Transverse colon (tissue), 4 donors: ENCODE results near the gene MAPK1.

Source experiments
- EP300 ChIP-seq: sonication (generic); formaldehyde crosslinking; IDR thresholded peaks from one replicate; pipeline ENCODE4 v1.6.1; 2017; ENCODE audit warnings: antibody characterized with exemption, low read depth
- POLR2A ChIP-seq: fragments of 450-650 bp; IDR thresholded peaks from one replicate; pipeline ENCODE4 v1.6.1; 2016; ENCODE audit warnings: antibody characterized with exemption, mild to moderate bottlenecking, moderate library complexity
- POLR2AphosphoS5 ChIP-seq, 3 donors: sonication (generic); formaldehyde crosslinking; IDR thresholded peaks; one replicate each; pipeline ENCODE4 v1.6.1; 2016; ENCODE audit warnings: antibody characterized with exemption in 3 of 3
- TF ChIP-seq, protein P1 (sequence below), 5 experiments: fragments of 200-600 bp in 3 of 5; fragments of 450-650 bp in 2 of 5; sonication (generic) in 3 of 5; IDR thresholded peaks; 1 replicate in 2 of 5; 2 replicates in 3 of 5; pipeline ENCODE4 v1.5.1; 2016 to 2017; ENCODE audit warnings: antibody characterized with exemption in 5 of 5, inconsistent platforms in 3 of 5, mild to moderate bottlenecking in 2 of 5, moderate library complexity in 1 of 5

DNA sequence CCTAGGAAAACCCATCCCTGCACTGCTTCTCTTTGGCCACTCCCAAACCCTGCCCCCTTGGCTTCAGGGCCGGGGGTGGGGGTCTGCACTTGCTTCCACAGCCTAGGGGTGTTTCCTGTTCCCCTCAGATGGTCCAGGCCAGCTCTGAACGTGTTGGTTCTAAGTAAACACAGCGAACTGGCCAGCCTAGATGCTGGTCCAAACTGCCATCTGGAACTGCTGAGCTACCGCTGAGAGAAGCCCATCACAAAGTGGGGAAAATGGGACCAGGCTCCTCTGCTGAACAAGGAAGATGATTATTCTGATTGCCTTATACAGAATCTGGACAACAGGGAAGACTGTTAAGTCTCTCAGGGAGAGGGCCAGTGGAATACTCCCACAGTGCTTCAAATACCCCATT is 108.4 kb downstream of the MAPK1 start:
- TF ChIP-seq, protein P1, sequence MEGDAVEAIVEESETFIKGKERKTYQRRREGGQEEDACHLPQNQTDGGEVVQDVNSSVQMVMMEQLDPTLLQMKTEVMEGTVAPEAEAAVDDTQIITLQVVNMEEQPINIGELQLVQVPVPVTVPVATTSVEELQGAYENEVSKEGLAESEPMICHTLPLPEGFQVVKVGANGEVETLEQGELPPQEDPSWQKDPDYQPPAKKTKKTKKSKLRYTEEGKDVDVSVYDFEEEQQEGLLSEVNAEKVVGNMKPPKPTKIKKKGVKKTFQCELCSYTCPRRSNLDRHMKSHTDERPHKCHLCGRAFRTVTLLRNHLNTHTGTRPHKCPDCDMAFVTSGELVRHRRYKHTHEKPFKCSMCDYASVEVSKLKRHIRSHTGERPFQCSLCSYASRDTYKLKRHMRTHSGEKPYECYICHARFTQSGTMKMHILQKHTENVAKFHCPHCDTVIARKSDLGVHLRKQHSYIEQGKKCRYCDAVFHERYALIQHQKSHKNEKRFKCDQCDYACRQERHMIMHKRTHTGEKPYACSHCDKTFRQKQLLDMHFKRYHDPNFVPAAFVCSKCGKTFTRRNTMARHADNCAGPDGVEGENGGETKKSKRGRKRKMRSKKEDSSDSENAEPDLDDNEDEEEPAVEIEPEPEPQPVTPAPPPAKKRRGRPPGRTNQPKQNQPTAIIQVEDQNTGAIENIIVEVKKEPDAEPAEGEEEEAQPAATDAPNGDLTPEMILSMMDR (IDR thresholded peaks at IDR 0.05): no peak
- TF ChIP-seq POLR2AphosphoS5 (IDR thresholded peaks at IDR 0.05) (no peak), POLR2A (no peak), EP300 (no peak)
